ENCODE data around the gene GAS5. TPM values are rescaled to one million over a fixed set of nuclear protein-coding genes. Genes with fewer than 3 reads are reported as not detected.

The GAS5 gene
- 100 to 1,000 TPM; 391 to 659 TPM for total RNA-seq

DNA sequence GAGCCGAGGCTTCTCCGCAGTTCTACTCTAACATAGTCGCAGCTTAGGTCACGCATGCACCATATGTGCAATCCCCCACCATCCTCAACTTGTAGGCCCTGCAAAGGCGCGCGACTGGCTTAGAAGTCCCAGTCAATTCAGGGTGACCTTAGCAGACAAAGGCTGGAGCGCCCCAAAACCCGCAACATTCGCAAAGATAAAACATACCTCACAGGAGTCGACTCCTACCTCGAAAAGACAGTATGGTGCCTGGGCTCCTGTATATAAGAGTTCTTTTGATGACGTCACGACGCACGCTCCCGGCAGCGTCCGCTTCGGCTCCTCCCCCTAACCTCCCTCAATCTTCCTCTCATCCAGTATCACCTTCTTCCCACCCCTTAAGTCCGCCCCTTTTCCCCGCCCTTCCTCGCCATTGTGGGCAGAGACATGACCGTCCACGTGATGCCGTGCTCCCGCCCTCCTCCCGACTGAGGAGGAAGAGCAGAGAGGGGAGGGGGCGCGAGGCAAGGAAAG, at the start of gene GAS5:
Gene GAS5, minus strand, starts transcription at position 237 of the 513 bp plus-strand sequence.
- H3K36me3 Mint-ChIP-seq, result peaks cover 43% of the 10 kb centered on the region
- H3K27ac Mint-ChIP-seq, result peak within 1 kb of the TSS; percentile 89 to 92
- H3K4me1 Mint-ChIP-seq (ENCODE audit: low read depth in 2 of 2), result peaks cover 56 to 78% of the 10 kb centered on the region in 2 donors
- H3K27me3 Mint-ChIP-seq, result no peaks in the 10 kb centered on the region
- H3K9me3 Mint-ChIP-seq, result no peaks in the 10 kb centered on the region
- peak within 1 kb of the TSS; percentile 99 for H3K4me3 Mint-ChIP-seq
- DNase-seq (ENCODE audit: low spot score) (peak; percentile 99), ATAC-seq (peak; percentile 89 to 92)

DNA sequence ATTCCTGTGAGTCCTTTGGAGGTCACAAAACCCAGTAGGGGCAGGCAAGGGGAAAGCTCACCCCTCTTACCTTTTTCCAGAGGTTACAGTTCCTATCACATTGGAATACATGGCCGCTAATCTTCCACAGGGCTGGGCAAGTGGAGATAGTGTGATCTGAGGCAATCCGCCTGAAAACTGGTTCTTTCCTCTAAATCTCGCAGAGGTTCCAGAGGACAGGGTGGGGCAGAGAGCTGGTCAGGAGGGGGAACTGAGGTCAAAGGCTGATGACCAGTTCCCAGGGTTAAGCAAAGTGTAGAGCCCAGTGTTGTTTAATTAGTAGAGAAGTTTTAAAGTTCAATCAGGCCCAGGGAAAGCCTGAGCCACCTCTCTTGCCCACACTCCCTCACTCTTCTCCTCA, 49.4 kb upstream of the GAS5 start, which contains the start of gene SERPINC1:
Gene SERPINC1, minus strand, starts transcription at position 179 of the 400 bp plus-strand sequence. Its CDS starts 68 bp downstream, at position 111.
- DNase-seq (ENCODE audit: low spot score) (no peak), ATAC-seq (no peak)
- Mint-ChIP-seq H3K9me3 (no peaks in the 10 kb centered on the region), H3K36me3 (no peaks in the 10 kb centered on the region), H3K4me1 (ENCODE audit: low read depth in 2 of 2) (no peaks in the 10 kb centered on the region), H3K4me3 (no peak within 1 kb of the TSS), H3K27ac (peak within 1 kb of the TSS in 1 of 2 donors; percentile 58), H3K27me3 (no peaks in the 10 kb centered on the region)

DNA sequence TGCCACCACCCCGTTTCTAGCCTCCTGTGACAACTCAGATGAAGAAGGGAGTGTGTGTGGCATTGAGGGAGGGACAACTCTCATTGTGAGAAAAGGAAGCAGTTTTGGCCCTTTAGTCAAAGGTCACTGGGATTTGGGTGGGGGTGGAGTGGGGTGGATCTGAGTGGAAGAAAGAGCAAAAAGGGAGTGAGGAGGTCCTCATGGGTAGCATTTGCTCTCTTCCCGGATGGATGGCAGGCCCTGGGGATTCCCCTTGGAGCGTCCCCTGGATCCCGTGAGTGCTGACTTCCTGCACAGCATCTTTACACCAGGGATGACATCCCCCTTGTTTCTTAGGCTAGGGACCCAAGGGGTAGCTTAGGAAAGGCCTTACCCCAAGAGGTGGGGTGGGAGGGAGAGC, 48.9 kb upstream of the GAS5 start:
- no peak overlapping the region for H3K27ac Mint-ChIP-seq
- DNase-seq (ENCODE audit: low spot score) (no peak), ATAC-seq (no peak)
- no peaks in the 10 kb centered on the region for H3K36me3 Mint-ChIP-seq
- no peaks in the 10 kb centered on the region for H3K4me1 Mint-ChIP-seq (ENCODE audit: low read depth in 2 of 2)
- no peaks in the 10 kb centered on the region for H3K9me3 Mint-ChIP-seq
- H3K27me3 Mint-ChIP-seq, result no peaks in the 10 kb centered on the region
- H3K4me3 Mint-ChIP-seq, result no peak overlapping the region

DNA sequence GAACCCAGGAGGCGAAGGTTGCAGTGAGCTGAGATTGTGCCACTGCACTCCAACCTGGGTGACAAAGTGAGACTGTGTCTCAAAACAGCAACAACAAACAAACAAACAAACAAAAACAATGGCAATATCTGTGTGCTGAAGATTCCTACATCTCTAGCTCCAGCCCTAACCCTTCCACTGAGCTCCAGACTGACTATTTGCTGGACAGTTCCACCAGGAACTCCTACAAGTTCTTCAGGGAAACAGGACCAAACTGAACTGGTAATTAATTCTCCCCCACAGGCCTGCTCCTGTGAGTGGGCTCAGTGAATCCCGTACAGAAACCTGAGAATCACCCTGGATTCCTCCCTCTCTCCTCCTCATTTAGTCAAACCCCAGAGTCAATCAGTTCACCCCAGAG, 47.8 kb upstream of the GAS5 start:
- Mint-ChIP-seq H3K27me3 (no peaks in the 10 kb centered on the region), H3K36me3 (no peaks in the 10 kb centered on the region), H3K4me3 (no peak overlapping the region), H3K27ac (no peak overlapping the region), H3K9me3 (no peaks in the 10 kb centered on the region), H3K4me1 (ENCODE audit: low read depth in 2 of 2) (no peaks in the 10 kb centered on the region)
- ATAC-seq, result no peak
- no peak for DNase-seq (ENCODE audit: low spot score)

DNA sequence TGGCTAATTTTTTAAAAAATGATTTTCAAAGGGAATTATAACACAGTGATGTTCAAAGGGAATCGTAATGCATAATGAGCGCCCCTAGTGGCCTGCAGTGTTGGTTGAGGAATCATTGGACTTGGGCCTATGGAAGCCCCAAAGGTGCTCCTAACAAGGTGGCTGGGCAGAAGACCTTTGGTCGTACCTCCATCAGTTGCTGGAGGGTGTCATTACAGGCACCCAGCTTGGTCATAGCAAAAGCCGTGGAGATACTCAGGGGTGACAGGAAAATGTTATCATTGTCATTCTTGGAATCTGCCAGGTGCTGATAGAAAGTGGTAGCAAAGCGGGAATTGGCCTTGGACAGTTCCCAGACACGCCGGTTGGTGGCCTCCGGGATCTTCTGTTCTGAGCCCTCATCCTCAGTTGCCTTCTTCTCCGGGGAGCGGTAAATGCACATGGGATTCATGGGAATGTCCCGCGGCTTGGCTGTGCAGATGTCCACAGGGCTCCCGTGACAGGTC, 46.6 kb upstream of the GAS5 start:
- no peaks in the 10 kb centered on the region for H3K4me1 Mint-ChIP-seq (ENCODE audit: low read depth in 2 of 2)
- H3K36me3 Mint-ChIP-seq, result no peaks in the 10 kb centered on the region
- no peaks in the 10 kb centered on the region for H3K9me3 Mint-ChIP-seq
- H3K4me3 Mint-ChIP-seq, result no peak overlapping the region
- DNase-seq (ENCODE audit: low spot score), result no peak
- H3K27me3 Mint-ChIP-seq, result no peaks in the 10 kb centered on the region
- ATAC-seq, result no peak
- no peak overlapping the region for H3K27ac Mint-ChIP-seq

DNA sequence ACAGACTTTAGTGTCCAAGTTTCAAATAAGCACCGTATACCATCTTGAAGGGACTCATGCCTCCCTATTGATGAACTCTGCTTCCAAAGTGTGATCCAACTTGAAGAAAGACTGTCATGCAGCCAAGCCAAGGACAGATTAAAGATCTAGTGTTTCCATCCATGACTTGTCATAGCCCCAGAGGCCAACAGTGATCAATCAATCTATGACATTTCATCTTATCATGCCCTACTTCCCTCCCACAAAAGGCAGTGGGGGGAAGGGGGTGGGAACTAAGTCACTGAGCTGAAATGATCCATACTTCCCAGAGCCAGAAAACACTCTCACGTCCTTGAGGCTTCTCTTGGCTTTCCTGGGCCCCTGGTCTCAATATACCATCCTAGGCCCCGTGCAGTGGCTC, 45.3 kb upstream of the GAS5 start:
- H3K4me3 Mint-ChIP-seq, result no peak overlapping the region
- H3K36me3 Mint-ChIP-seq, result no peaks in the 10 kb centered on the region
- DNase-seq (ENCODE audit: low spot score), result no peak
- H3K27me3 Mint-ChIP-seq, result no peaks in the 10 kb centered on the region
- no peaks in the 10 kb centered on the region for H3K4me1 Mint-ChIP-seq (ENCODE audit: low read depth in 2 of 2)
- H3K9me3 Mint-ChIP-seq, result no peaks in the 10 kb centered on the region
- no peak for ATAC-seq
- H3K27ac Mint-ChIP-seq, result no peak overlapping the region

DNA sequence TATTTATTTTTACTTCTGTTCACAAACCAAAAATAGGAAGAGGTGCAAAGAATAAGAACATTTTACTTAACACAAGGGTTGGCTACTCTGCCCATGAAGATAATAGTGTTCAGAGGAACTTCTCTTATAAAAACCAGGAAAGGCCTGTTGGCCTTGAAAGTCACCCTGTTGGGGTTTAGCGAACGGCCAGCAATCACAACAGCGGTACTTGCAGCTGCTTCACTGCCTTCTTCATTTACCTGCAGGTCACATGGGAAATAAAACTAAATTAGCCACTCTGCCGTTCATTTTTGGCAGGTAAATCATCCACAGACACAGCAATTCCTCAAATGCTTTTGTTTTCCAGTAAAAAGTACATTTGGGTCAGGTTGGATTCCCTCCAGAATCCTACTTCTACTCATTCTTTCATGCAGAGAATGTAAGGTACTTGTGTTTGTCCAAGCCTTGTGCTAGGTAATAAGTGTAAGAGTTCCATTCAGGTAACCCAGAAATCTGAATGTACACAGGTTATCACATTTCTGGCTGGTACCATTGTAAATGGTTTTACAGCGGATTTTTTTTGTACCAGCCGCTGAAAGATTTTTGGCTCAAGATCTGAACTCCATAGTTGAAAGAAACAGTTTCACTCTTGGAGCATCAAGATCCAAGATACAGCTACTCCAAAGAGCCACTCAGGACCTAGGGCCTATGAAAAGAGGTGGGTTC, 36.2 kb upstream of the GAS5 start:
- ATAC-seq (no peak), DNase-seq (ENCODE audit: low spot score) (no peak)
- no peaks in the 10 kb centered on the region for H3K27me3 Mint-ChIP-seq
- no peak overlapping the region for H3K27ac Mint-ChIP-seq
- H3K4me3 Mint-ChIP-seq, result no peak overlapping the region
- H3K36me3 Mint-ChIP-seq, result no peaks in the 10 kb centered on the region
- no peaks in the 10 kb centered on the region for H3K9me3 Mint-ChIP-seq
- peaks cover 18 to 20% of the 10 kb centered on the region in 2 donors for H3K4me1 Mint-ChIP-seq (ENCODE audit: low read depth in 2 of 2)

DNA sequence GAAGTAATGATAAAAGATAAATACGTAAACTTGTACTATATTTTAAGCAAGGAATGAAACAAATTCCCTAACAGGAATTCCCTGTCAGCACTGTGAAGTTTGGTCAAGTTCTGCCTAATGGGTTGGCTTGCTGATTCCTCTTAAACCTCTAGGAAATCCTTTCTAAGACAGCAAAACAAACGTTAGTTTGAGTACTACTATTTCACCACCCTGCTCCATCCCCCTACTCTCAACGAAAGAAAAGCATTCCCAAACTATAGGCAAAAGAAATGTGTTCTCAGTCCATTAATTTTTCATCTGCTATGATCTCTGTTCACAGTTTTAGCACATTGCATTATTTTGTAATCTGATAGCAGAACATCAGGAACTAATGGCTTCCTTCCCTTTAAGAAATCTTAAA, 33.2 kb upstream of the GAS5 start:
- Mint-ChIP-seq H3K27me3 (no peaks in the 10 kb centered on the region), H3K4me3 (no peak overlapping the region), H3K4me1 (ENCODE audit: low read depth in 2 of 2) (peaks cover 18 to 20% of the 10 kb centered on the region in 2 donors), H3K36me3 (no peaks in the 10 kb centered on the region), H3K9me3 (no peaks in the 10 kb centered on the region), H3K27ac (no peak overlapping the region)
- DNase-seq (ENCODE audit: low spot score) (no peak), ATAC-seq (no peak)

DNA sequence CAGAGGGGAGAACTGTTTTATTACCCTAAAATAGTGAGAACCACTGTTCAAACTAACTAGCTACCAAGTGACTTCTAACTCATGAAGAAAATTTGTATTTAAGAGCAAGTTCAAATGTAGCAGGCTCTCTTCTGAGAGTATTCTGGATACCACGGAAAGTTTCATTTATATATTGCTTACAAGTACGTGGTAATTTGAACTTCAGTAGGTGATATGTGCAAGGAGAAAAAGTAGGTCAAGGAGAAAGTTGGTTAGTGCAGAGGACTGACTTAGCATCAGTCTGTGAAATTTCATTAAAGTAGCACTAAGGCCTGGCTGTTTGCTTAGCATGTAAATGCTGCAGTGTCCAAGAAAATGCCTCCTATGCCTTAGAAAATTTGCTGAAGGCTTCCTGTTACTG, 32.6 kb upstream of the GAS5 start:
- Mint-ChIP-seq H3K4me3 (no peak overlapping the region), H3K9me3 (no peaks in the 10 kb centered on the region), H3K36me3 (no peaks in the 10 kb centered on the region), H3K27me3 (no peaks in the 10 kb centered on the region), H3K4me1 (ENCODE audit: low read depth in 2 of 2) (peaks cover 18 to 20% of the 10 kb centered on the region in 2 donors), H3K27ac (no peak overlapping the region)
- DNase-seq (ENCODE audit: low spot score), result no peak
- no peak for ATAC-seq

DNA sequence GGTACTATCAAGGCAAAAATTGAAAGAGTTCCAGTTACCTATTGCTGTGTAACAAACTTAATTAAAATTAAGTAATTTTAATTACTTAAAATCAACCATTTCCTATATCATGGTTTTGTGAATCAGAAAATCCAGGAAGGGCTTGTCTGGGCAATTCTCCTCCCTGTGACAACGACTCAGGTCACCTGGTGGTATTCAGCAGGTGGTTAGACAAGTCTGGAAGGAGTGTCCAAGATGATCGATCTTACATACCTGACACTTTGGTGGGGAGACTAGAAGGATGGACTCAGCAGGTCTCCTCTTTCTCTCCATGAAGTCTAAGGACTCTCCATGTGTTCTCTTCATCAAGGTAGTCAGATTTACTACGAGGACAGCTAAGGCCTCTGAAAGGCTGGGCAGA, 26.4 kb upstream of the GAS5 start:
- Mint-ChIP-seq H3K36me3 (no peaks in the 10 kb centered on the region), H3K27me3 (no peaks in the 10 kb centered on the region), H3K4me1 (ENCODE audit: low read depth in 2 of 2) (peaks cover 0 to 4% of the 10 kb centered on the region in 2 donors), H3K27ac (no peak overlapping the region), H3K9me3 (no peaks in the 10 kb centered on the region), H3K4me3 (no peak overlapping the region)
- no peak for DNase-seq (ENCODE audit: low spot score)
- ATAC-seq, result no peak

DNA sequence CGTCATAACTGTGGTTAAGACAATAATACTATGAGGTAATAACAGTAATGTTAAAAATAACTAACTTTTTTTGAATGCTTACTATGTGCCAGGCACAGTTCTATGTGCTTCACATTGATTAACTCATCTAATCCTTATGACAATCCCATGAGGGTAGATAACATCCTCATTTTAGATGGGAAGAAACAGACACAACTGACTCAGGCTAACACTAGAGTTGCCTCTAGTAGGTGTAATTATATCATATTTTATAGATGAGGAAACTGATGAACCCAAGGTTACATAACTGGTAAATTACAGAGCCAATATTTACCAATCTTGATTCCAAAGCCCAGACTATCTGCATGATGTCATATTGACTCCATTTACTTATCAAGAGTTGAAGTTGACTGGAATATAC, 25.8 kb upstream of the GAS5 start:
- ATAC-seq (no peak), DNase-seq (ENCODE audit: low spot score) (no peak)
- Mint-ChIP-seq H3K4me3 (no peak overlapping the region), H3K4me1 (ENCODE audit: low read depth in 2 of 2) (peaks cover 0 to 5% of the 10 kb centered on the region in 2 donors), H3K36me3 (no peaks in the 10 kb centered on the region), H3K27ac (no peak overlapping the region), H3K9me3 (no peaks in the 10 kb centered on the region), H3K27me3 (no peaks in the 10 kb centered on the region)

DNA sequence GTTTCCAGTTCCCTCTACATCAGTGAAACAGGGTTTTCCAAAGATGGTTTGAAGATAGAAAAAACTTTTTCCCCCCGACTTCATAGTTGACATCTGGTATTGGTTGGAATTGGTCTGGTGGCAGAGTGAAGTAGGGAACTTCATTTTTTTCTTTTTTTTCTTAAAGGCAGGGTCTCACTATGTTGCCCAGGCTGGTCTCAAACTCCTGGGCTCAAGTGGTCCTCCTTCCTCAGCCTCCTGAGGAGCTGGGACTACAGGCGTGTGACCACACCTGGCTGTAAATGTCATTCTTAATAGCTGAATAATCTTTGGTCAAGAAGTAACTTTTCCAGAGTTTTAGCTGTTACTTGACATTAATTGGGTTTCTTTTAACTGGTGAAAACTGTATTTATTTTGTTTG, 22.1 kb upstream of the GAS5 start:
- Mint-ChIP-seq H3K36me3 (peaks cover 11% of the 10 kb centered on the region), H3K4me1 (ENCODE audit: low read depth in 2 of 2) (peaks cover 26 to 28% of the 10 kb centered on the region in 2 donors)
- DNase-seq (ENCODE audit: low spot score), result no peak

DNA sequence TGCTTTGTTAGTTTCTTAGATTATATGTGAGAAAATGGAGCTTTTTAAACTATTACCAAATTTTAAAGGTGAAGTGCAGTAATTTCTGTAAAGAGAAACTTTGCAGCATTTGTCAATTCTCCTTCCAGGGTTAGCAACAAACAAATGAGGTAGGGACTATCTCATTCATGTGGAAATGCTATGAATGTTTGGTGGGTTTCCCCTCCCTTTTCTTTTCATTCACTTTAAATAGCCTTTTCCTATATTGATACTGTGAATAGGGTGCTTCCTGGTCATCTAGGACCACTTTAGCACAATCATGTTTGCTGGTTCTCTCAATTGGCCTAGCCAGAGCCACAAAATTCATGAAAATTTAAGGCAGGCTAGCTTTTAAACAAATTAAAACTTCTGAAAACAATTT, 21.0 kb upstream of the GAS5 start:
- no peaks in the 10 kb centered on the region for H3K9me3 Mint-ChIP-seq
- no peak for ATAC-seq
- H3K4me1 Mint-ChIP-seq (ENCODE audit: low read depth in 2 of 2), result peaks cover 25 to 26% of the 10 kb centered on the region in 2 donors
- DNase-seq (ENCODE audit: low spot score), result no peak
- H3K27ac Mint-ChIP-seq, result no peak overlapping the region
- peaks cover 11% of the 10 kb centered on the region for H3K36me3 Mint-ChIP-seq
- no peak overlapping the region for H3K4me3 Mint-ChIP-seq
- H3K27me3 Mint-ChIP-seq, result no peaks in the 10 kb centered on the region

More for the DNA sequence above, 22.1 kb upstream of the GAS5 start:
- H3K4me3 Mint-ChIP-seq, result no peak overlapping the region
- no peaks in the 10 kb centered on the region for H3K9me3 Mint-ChIP-seq
- no peaks in the 10 kb centered on the region for H3K27me3 Mint-ChIP-seq
- no peak overlapping the region for H3K27ac Mint-ChIP-seq
- ATAC-seq, result no peak

DNA sequence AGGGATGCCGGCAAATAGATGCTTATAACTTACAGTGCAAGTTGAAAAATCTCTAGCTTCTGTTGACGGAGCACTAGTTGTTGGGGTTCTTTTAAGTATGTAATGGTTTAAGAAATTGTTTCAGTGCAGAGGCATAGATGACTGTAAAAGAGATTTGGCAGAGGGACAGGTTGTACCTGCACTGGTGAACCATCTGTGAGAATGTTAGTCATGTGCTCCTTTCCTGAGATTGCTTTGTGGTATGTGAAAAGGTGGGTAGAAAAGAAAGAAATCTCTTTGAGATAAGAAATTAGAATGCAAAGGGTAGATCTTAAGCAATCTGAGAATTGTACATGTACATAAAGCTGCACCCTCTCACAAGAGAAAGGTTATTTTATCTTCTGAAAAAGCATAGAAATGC, 19.8 kb upstream of the GAS5 start:
- no peak for ATAC-seq
- Mint-ChIP-seq H3K27me3 (no peaks in the 10 kb centered on the region), H3K36me3 (peaks cover 11% of the 10 kb centered on the region)

More for the DNA sequence above, 19.8 kb upstream of the GAS5 start:
- Mint-ChIP-seq H3K9me3 (no peaks in the 10 kb centered on the region), H3K4me1 (ENCODE audit: low read depth in 2 of 2) (peaks cover 25 to 26% of the 10 kb centered on the region in 2 donors), H3K27ac (peak overlapping the region in 1 of 2 donors; percentile 77), H3K4me3 (no peak overlapping the region)
- no peak for DNase-seq (ENCODE audit: low spot score)

Measured in natural killer cell treated with Interleukin-12 subunit alpha and Interleukin-12 subunit beta and Interleukin-15 and Interleukin-18, amount 100 ng/mL, for 72 hours (primary cell).